ENCODE data around the gene FAM50A. TPM values are rescaled to one million over a fixed set of nuclear protein-coding genes. Genes with fewer than 3 reads are reported as not detected.

The FAM50A gene
- total RNA-seq, 1 donor from 2014 or later: 52.4 TPM

DNA sequence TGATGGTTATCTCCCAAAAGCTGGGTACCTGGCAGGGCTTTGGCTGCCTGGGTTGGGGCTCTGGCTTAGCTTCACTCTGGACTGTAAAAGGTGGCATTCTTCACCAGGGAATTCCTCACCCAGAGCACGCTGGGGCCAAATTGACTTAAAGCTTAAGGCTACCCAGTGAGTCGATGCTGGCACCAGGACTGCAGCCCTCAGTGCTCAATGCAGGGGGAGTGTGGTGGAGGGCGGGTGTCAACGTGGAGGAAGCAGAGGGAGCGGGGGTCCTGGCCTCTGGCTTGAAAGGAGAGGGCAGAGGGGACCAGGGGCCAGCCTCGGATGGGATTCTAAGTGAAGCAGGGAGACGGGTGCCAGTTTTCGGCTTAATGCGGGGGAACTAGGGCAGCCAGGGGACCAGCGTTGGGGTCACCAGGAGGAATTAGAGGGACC lies 446 bp upstream of the FAM50A start:
- no peaks in the 10 kb centered on the region for H3K9me3 ChIP-seq
- H3K27me3 ChIP-seq: no peaks in the 10 kb centered on the region
- TF ChIP-seq, protein P1, sequence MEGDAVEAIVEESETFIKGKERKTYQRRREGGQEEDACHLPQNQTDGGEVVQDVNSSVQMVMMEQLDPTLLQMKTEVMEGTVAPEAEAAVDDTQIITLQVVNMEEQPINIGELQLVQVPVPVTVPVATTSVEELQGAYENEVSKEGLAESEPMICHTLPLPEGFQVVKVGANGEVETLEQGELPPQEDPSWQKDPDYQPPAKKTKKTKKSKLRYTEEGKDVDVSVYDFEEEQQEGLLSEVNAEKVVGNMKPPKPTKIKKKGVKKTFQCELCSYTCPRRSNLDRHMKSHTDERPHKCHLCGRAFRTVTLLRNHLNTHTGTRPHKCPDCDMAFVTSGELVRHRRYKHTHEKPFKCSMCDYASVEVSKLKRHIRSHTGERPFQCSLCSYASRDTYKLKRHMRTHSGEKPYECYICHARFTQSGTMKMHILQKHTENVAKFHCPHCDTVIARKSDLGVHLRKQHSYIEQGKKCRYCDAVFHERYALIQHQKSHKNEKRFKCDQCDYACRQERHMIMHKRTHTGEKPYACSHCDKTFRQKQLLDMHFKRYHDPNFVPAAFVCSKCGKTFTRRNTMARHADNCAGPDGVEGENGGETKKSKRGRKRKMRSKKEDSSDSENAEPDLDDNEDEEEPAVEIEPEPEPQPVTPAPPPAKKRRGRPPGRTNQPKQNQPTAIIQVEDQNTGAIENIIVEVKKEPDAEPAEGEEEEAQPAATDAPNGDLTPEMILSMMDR (IDR thresholded peaks at IDR 0.05): no peak
- no peak for DNase-seq (ENCODE audit: low spot score in 2 of 2)
- H3K4me1 ChIP-seq: peaks cover 0 to 18% of the 10 kb centered on the region in 2 donors
- peak overlapping the region; percentile 80 to 83 for H3K27ac ChIP-seq
- H3K36me3 ChIP-seq: peaks cover 19 to 35% of the 10 kb centered on the region in 2 donors
- intact Hi-C loops (cut with DNase I): loop anchor here (5.0 kb wide), 2 partner anchors 34 to 36 kb away; partner anchors contain the start of genes DNASE1L1 and LAGE3
- peak overlapping the region; percentile 77 to 85 for H3K4me3 ChIP-seq

DNA sequence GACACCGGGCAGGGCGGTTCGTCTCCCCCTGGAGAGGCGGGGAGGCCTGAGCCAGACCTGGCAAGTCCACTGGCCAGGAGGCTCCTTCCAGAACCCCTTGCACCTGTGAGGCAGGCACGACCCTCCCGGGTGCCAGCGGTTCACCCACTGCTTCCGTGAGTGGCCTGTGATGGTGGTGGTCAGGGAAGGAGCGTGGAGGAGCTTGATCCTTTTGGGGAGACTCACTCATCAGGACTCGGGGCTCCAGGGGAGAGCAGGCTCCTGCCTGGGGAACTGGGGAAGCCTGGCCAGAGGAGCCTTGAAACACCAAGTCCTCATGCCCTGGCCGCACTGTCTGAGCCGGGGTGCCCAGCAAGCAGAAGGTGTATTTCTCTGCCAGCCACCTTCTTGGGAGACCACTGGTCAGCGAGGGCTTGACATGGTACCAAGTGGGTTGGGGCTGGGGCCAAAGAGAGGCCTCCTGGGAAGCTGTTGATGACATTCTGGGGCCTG lies 860 bp downstream of the FAM50A start:
- peak overlapping the region; percentile 79 to 80 for H3K27ac ChIP-seq
- peaks cover 28 to 45% of the 10 kb centered on the region in 2 donors for H3K36me3 ChIP-seq
- peak overlapping the region; percentile 77 to 85 for H3K4me3 ChIP-seq
- no peaks in the 10 kb centered on the region for H3K27me3 ChIP-seq
- H3K4me1 ChIP-seq: peaks cover 0 to 13% of the 10 kb centered on the region in 2 donors
- intact Hi-C loops (cut with DNase I): loop anchor here (5.0 kb wide), 2 partner anchors 32 to 38 kb away; partner anchors contain the start of genes DNASE1L1 and LAGE3
- no peaks in the 10 kb centered on the region for H3K9me3 ChIP-seq
- DNase-seq (ENCODE audit: low spot score in 2 of 2): no peak
- TF ChIP-seq, protein P1 (IDR thresholded peaks at IDR 0.05): no peak

DNA sequence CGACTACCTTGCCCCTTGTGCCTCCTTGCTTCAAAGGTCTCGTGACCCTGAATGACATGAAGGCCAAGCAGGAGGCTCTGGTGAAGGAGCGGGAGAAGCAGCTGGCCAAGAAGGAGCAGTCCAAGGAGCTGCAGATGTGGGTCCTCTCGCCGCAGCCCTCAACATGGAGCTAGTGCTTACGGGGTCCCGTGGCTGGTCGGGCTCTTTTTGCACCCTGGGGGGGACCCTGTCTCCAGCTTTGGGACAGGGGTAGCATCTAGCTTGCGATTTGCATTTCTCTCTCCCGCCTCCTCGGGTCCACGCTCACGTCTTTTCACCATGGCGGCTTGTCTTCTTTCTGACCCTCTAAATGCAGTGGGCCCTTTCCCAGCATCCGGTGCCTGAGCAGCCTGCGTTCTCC lies 1.8 kb downstream of the FAM50A start:
- H3K4me3 ChIP-seq: no peak overlapping the region
- no peak for DNase-seq (ENCODE audit: low spot score in 2 of 2)
- peaks cover 0 to 13% of the 10 kb centered on the region in 2 donors for H3K4me1 ChIP-seq
- TF ChIP-seq, protein P1 (IDR thresholded peaks at IDR 0.05): no peak
- no peaks in the 10 kb centered on the region for H3K27me3 ChIP-seq
- peaks cover 32 to 45% of the 10 kb centered on the region in 2 donors for H3K36me3 ChIP-seq
- intact Hi-C loops (cut with DNase I): no loop called here
- no peak overlapping the region for H3K27ac ChIP-seq
- no peaks in the 10 kb centered on the region for H3K9me3 ChIP-seq

DNA sequence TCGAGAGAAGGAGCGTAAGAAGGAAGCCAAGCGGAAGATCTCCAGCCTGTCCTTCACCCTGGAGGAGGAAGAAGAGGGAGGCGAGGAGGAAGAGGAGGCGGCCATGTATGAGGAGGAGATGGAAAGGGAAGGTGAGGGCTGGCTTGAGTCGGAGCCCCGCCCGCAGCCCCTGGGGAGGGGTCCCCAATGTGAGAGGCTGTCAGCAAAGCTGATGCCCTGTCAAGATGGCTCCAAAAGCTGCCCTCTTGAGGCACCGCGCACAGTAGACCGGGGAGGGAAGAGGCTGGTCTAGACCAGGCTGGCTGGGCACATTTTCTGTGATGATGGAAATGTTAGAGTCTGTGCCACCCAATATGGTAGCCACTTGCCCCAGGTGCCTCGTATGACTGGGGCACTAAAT lies 2.5 kb downstream of the FAM50A start:
- DNase-seq (ENCODE audit: low spot score in 2 of 2): no peak
- Histone ChIP-seq H3K27ac (no peak overlapping the region), H3K4me3 (no peak overlapping the region), H3K27me3 (no peaks in the 10 kb centered on the region), H3K9me3 (no peaks in the 10 kb centered on the region), H3K4me1 (peaks cover 0 to 13% of the 10 kb centered on the region in 2 donors), H3K36me3 (peaks cover 28 to 40% of the 10 kb centered on the region in 2 donors)
- TF ChIP-seq, protein P1 (IDR thresholded peaks at IDR 0.05): no peak
- intact Hi-C loops (cut with DNase I): no loop called here

DNA sequence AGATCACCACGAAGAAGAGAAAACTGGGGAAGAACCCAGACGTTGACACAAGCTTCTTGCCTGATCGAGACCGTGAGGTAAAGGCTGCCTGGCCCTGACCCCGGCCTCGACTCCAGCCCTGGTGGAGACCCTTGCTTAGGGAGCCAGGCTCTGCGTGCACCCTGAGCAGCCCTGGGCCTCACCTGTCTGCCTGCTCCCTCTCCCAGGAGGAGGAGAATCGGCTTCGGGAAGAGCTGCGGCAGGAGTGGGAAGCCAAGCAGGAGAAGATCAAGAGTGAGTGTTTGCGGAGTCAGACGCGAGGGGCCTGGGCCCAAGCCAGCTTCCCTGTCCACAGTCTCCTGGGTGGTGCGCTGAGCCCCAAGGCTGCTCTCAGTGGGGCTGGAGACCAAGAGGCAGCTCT lies 4.5 kb downstream of the FAM50A start:
- no peak for DNase-seq (ENCODE audit: low spot score in 2 of 2)
- Histone ChIP-seq H3K27ac (no peak overlapping the region), H3K36me3 (peaks cover 26 to 28% of the 10 kb centered on the region in 2 donors), H3K9me3 (no peaks in the 10 kb centered on the region), H3K27me3 (no peaks in the 10 kb centered on the region), H3K4me1 (peaks cover 0 to 12% of the 10 kb centered on the region in 2 donors), H3K4me3 (no peak overlapping the region)
- TF ChIP-seq, protein P1 (IDR thresholded peaks at IDR 0.05): no peak
- intact Hi-C loops (cut with DNase I): no loop called here

Data from ascending aorta (tissue), 2 donors.